Stimulated activated CD4-positive, alpha-beta T cell treated with anti-CD3 and anti-CD28 coated beads, Interleukin-12 subunit alpha, Interleukin-12 subunit beta, amount 100 ng/mL, for 4 hours (primary cell): ENCODE data around the gene TMEM182.

Experiments used
- DNase-seq: peaks from one replicate; pipeline ENCODE4 v3.0.0-alpha.2; 2020

Gene TMEM182

GRCh38 chr2:102803041-102803896, 41.4 kb downstream of the TMEM182 start:
- DNase-seq = no peak

GRCh38 chr2:102803897-102804217, 42.0 kb downstream of the TMEM182 start:
- DNase-seq = no peak

DNA sequence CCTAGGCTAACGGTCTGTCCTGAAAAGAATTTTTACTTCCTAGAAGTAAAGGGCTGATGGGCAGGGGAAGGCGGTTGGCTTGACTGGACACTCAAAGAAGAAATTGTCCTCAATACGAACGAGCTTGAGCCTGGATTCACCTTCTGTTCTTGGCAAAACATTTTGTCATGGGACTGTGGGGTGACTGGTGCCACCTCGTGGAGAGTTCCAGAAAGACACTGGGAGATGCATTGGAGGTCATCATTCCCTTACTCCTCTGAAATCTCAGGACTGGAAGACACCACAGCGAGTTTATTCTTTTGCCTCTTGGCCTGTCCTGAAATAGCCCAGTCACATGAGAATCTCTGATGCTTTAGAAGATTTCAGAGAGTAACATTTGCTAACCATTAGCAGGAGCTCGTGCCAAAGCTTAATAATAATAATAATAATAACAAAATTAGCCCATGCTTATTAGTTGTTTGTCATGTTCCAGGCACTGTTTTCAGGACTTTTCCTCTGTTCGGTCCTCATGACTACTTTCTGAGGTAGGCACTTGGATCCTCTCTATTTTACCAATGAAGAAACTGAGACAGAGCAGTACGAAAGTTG, 44.5 kb downstream of the TMEM182 start:
- peak; percentile 27 for DNase-seq

DNA sequence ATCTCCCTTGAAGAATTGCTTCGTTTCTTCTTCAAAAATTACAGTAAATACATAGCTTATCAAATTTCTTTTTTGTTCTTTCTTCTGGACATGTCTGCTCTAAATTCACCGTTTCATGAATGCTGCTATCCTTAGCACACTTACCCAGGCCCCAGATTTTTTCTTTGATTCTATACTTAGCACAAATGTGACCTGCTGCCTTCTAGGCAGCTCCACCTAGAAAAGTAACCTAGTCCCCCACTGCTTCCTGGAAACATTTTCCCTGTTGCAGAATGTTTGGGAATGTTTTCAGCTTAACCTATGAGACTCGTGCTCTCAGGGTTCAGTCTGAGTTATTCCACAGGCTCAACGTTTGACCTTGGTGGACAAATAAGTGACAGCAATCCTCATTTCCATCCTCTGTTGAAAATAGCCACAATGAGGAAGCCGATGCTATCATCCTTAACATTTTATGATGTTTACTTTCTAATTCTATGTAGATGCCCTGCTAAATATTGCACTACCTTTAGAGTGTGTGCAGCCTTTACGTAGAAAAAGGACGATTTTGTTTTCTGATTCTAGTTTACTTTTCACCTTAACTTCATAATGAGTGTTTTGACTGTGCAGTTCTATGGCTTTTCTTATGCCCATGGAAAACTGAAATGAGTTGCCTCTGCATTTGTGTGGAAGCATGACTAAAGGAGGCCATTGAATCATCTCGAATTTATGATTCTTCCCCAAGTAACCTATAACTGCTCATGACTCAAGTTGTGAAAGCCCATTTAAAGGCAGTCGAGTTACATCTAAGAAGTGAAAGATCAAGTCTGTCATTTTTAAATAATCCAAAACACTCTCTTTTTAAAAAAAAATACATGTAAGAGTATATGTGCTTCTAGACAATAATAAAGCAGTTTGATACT, 47.7 kb downstream of the TMEM182 start:
- DNase-seq = no peak

DNA sequence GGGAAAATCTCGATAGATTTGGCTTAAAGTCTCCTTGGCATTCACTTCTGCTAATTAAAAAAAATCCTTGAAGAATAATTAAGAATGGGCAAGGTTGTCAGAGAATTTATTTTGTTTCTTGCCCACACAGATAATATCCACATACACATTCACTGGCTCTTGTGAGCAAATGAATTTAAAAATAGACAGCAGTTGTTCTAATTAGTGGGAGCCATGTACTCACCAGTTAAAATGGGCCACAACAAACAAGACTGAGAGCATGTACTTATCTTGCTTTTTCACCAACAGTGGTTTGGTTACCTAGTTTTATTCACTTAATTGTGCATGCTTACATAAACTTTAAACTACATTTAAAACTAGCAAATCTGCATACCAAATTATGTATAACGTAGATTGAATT, 53.5 kb downstream of the TMEM182 start:
- DNase-seq = no peak

DNA sequence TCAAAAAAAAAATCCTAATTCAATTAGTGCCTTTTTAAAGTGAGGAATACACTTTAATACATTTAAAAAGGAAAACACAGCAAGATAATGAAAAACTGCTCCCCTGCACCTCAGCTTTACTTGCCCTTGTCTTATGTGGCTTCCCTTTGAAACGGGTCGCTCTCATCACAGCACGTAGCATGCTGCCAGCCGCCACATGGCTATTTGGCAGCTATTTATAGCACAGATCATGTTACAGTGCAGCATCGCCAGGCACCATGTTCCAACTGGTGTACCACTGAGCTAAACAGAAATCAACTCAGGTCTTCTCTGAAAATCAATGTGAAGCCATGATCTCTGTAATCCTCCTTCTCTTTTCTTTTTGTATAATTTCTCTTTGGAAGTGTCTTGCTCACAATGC, 65.1 kb downstream of the TMEM182 start:
- no peak for DNase-seq

DNA sequence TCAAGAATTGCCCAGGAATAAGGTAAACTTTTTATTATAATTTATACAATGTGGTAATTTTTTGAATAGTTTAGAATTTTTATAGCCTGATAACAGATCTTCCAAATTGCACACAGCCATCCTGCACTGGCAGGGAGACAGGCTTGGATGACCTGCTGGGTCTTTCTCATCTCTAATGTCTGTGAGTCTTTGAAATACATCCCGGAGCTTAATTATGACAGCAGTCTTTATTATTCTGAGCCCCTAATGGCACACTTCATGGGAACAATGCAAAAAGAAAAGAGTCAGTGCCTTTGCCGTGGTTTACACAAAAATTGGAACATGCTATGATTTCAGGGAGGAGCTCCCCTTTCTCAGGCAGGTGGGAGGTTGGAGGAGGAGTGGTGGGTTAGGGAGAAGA, 71.0 kb downstream of the TMEM182 start:
- no peak for DNase-seq

- no peak for DNase-seq
Observed at GRCh38 chr2:102834523-102835273, 72.9 kb downstream of the TMEM182 start.

DNA sequence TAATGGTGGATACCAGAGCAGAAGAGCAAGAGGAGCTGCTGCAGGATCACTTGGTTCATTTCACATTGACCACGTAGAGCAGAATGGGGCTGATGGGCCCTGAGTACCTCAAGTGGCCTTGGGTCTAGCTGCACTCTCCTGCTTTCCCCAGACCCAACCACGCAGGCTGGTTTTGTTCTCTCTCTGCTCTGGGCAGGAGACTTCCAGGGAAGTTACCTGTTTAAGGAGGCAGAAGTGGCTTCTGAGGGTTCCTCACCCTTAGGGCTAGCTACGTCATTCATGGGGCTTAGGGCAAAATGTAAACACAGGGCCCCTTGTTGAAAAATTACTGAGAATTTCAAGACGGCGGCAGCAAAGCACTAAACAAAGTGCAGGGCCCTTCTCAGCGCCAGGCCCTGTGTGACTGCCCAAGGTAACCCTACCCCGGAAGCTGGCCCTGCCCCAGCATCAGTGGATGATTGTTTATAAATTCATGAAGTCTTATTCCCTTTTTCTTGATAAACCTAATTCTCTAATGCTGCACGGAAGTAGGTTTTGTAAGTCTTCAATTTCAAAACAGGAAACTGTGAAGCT, 75.9 kb downstream of the TMEM182 start:
- no peak for DNase-seq

DNA sequence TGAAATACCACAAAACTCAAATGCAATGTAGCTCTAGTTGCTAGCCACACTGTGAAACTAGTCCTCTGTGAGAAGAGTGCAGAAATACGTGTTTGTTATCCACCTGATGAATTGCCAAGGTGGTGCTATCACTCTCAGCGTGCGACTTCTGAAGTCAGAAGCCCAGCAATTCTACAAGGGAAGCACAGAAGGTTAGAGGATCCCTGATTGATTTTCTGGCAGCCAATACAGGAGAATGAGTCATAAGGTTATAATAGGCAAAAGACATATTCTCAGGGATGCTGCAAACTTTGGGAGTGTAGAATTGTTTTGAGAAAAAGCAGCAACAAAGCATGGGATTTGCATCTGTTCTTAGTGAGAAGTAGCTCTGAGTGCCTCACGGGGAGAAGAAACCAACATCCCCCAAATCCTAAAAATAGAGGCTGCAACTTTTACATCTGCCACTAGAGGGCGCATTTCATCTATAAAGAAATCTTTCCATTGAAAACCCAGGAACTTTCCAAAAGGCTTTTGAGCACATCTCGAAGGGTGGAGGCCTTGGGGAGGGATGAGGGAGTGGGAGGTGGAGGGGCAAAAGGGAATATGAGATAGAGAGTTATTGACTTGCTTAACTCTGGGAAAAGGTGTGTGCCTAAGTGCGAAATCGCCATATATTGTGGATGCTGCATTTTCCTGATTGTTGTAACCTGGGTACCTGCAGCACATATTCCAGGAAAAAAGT, 78.0 kb downstream of the TMEM182 start:
- DNase-seq = peak; percentile 3

DNA sequence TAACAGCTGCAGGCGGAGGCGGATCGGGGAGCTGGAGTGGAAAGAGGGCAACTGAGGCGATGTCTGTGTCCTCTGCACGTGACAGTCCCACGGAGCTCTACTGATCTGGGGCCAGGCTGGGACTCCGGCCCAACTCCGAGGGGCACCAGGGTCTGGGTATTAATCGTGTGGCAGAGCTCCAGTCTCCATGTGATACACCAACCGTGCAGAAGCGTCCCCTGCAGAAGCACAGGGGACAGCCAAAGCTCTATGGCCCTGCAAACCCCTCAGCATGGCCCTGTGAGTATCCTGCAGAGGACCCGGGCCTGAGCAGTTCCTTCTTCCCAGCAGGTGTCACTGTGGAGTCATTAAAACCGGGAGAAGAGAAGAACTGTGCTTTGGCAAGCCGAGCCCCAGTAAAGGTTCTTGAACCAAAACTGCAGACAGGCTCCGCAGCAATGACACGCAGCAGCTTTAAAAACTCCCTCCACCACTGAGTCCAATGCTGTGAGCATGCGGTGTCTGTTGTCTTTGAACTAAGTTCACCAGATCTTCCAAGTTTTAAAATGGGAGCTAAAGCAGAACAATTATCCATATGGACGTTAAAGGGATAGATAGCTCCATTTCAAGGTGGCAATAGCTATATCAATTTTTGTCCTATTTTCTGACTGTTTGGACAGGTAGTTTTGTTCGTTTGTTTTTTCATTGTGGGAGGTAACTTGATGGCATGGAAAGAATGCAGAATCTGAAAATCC, 79.4 kb downstream of the TMEM182 start:
- peak; percentile 8 for DNase-seq

DNA sequence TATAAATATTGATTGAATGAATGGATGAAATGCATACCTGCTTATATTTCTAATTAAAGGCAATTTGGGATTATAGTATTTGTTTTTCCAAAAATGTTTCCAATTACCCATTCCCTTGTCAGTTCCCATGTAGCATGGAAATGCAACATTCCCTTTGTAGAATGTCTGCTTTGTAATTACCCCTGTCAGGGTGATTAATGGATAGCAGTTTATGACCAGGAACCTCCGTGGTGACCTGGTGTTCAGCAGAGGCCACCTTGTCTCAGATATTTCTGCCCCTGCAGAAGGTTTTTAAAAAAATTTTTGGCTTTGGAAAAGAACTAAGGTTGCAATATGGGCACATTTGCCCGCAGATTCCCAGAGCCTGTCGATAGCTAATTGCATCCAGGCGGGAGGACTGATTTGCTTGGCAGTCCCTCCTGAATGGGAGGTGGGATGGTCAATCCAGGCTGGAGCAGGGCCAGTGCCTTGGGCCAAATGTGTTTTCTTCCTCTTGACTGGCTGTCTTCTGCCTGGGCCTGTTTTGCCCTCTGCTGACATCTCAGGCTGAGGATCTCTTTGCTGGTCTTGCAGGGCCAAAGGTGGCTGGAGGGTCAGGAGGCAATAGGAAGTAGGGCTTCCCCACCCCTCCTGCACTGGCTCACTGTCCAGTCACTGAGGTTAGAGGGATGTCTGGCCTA, 82.1 kb downstream of the TMEM182 start:
- no peak for DNase-seq

GRCh38 chr2:102844911-102845310, 83.1 kb downstream of the TMEM182 start:
- DNase-seq = no peak

- peak; percentile 7 for DNase-seq
Observed at GRCh38 chr2:102848366-102848839, 86.6 kb downstream of the TMEM182 start.

DNA sequence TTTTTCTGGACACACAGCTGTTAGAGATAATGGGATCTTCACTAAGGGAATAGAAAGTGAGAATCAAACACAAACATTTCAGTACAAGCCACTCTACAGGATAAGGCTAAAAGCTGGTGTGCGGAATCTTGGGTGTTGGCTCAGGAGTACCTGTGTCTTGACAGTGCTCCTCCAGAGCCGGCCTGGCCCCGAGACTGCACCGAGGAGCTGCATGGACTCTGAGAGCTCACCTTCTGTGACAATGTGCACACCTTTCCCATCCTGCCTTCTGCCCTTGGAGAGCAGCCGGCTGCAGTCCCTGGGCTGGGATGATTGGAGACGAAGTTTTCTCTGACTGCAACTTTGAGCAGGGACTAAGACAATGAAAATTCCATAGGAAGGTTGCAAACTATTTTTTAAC, 89.1 kb downstream of the TMEM182 start:
- DNase-seq = no peak

DNA sequence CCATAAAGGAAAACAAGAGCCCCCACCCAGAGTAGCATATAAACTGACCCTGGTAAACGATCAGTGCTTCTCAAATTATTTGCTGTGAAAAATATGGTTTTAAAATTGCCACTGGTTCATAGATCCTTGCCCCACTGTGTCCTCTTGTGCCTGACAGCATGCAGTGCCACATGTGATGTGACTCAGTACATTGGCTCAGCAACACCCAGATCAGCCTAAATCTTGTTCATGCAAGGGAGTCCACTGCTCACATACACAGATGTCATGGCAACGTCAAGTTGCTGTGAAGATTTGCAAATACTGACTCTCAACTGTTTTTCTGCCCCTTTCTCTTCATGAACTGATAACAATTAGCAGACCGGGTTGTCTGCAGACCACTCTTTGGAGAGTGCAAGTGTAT, 91.0 kb downstream of the TMEM182 start:
- no peak for DNase-seq
